Activated B cell treated with CpG ODN at 0.5 μM for 24 hours (primary cell): ENCODE measurements around the gene DNAH14. TPM values are rescaled to one million over a fixed set of nuclear protein-coding genes. Genes with fewer than 3 reads are reported as not detected.
"Not testable (repeated sequence)": the region's sequence is repeated elsewhere in the genome, so short reads cannot be mapped to it uniquely, and the experiment has no call there.

Experiments
- ATAC-seq: fragments of 200-7000 bp; cut with Tn5 transposase; one replicate; pipeline ENCODE4 v1.10.0; 2021; ENCODE audit warnings: low read depth, mild to moderate bottlenecking, moderate library complexity
- CTCF ChIA-PET: fragments of 350-600 bp; sonication (Branson Sonifier 250); formaldehyde crosslinking; loops from one replicate; lab custom pipeline; 2021; ENCODE audit warnings: antibody characterized with exemption; lab: Charles Lee
- POLR2A ChIA-PET: fragments of 350-600 bp; sonication (Branson Sonifier 250); formaldehyde crosslinking; loops from one replicate; lab custom pipeline; 2021; ENCODE audit warnings: antibody characterized with exemption; lab: Charles Lee
- DNase-seq: peaks from one replicate; pipeline ENCODE4 v3.0.0; 2022
- H3K27ac Mint-ChIP-seq: one replicate; pipeline ENCODE4 v1.8.0; 2020; ENCODE audit warnings: mixed read lengths
- H3K27me3 Mint-ChIP-seq: one replicate; pipeline ENCODE4 v1.8.0; 2021; ENCODE audit warnings: mixed read lengths
- H3K36me3 Mint-ChIP-seq: one replicate; pipeline ENCODE4 v1.8.0; 2021; ENCODE audit warnings: low read depth, mixed read lengths
- H3K4me1 Mint-ChIP-seq: one replicate; pipeline ENCODE4 v1.8.0; 2021; ENCODE audit warnings: mixed read lengths
- H3K4me3 Mint-ChIP-seq: one replicate; pipeline ENCODE4 v1.8.0; 2020; ENCODE audit warnings: mild to moderate bottlenecking, mixed read lengths
- H3K9me3 Mint-ChIP-seq: one replicate; pipeline ENCODE4 v1.8.0; 2020; ENCODE audit warnings: mixed read lengths
- CTCF ChIP-seq: fragments of 200-600 bp; IDR thresholded peaks from one replicate; pipeline ENCODE4 v1.8.0; 2022; ENCODE audit warnings: antibody characterized with exemption, mild to moderate bottlenecking
- intact Hi-C: fragments of 100-400 bp; cut with micrococcal nuclease; formaldehyde crosslinking; loops from one replicate; pipeline ENCODE4 v1.15.1; 2024
- total RNA-seq: library from RNA; stranded (reverse); gene quantifications from 2 replicates; pipeline ENCODE4 v1.2.3, GENCODE V29; 2022

DNAH14 gene
- total RNA-seq, 1 donor from 2014 or later = not detected

- DNase-seq (no peak), ATAC-seq (no peak)
- intact Hi-C loops = no loop called here
- Mint-ChIP-seq H3K9me3 (peaks cover 3% of the 10 kb centered on the region), H3K27ac (no peak overlapping the region), H3K4me3 (no peak overlapping the region), H3K27me3 (peaks cover 3% of the 10 kb centered on the region), H3K36me3 (no peaks in the 10 kb centered on the region), H3K4me1 (no peaks in the 10 kb centered on the region)
- ChIA-PET CTCF (no interaction called here), POLR2A (no interaction called here)
- TF ChIP-seq CTCF = no peak
Observed at GRCh38 chr1:224883091-224883490, 46.4 kb upstream of the DNAH14 start.

GRCh38 chr1:224884361-224884801 is 45.1 kb upstream of the DNAH14 start:
- ChIA-PET POLR2A (no interaction called here), CTCF (no interaction called here)
- Mint-ChIP-seq H3K27ac (no peak overlapping the region), H3K9me3 (peaks cover 3% of the 10 kb centered on the region), H3K4me3 (no peak overlapping the region), H3K27me3 (peaks cover 3% of the 10 kb centered on the region), H3K36me3 (no peaks in the 10 kb centered on the region), H3K4me1 (no peaks in the 10 kb centered on the region)
- ATAC-seq = no peak
- TF ChIP-seq CTCF = no peak
- intact Hi-C loops = no loop called here
- DNase-seq = no peak

GRCh38 chr1:224885376-224885775 is 44.1 kb upstream of the DNAH14 start:
- not testable (repeated sequence) for H3K27me3 Mint-ChIP-seq, H3K4me1 Mint-ChIP-seq, H3K27ac Mint-ChIP-seq

GRCh38 chr1:224894915-224895314 is 34.6 kb upstream of the DNAH14 start:
- peaks cover 3% of the 10 kb centered on the region for H3K9me3 Mint-ChIP-seq
- ChIA-PET CTCF (no interaction called here), POLR2A (no interaction called here)
- no peaks in the 10 kb centered on the region for H3K4me1 Mint-ChIP-seq
- H3K4me3 Mint-ChIP-seq = no peak overlapping the region
- no peak overlapping the region for H3K27ac Mint-ChIP-seq
- no peak for ATAC-seq
- no peak for DNase-seq
- intact Hi-C loops = no loop called here
- H3K36me3 Mint-ChIP-seq = no peaks in the 10 kb centered on the region
- TF ChIP-seq CTCF = no peak
- no peaks in the 10 kb centered on the region for H3K27me3 Mint-ChIP-seq

More at GRCh38 chr1:224885376-224885775, 44.1 kb upstream of the DNAH14 start:
- H3K4me3 Mint-ChIP-seq, POLR2A ChIA-PET, CTCF ChIA-PET, H3K36me3 Mint-ChIP-seq, ATAC-seq, DNase-seq, intact Hi-C loops, H3K9me3 Mint-ChIP-seq: not testable (repeated sequence)

GRCh38 chr1:224896130-224896781 is 33.2 kb upstream of the DNAH14 start:
- POLR2A ChIA-PET = no interaction called here
- intact Hi-C loops = no loop called here
- Mint-ChIP-seq H3K4me1 (no peaks in the 10 kb centered on the region), H3K27me3 (no peaks in the 10 kb centered on the region), H3K36me3 (no peaks in the 10 kb centered on the region), H3K4me3 (no peak overlapping the region), H3K9me3 (peaks cover 3% of the 10 kb centered on the region), H3K27ac (no peak overlapping the region)
- ATAC-seq = no peak
- TF ChIP-seq CTCF = no peak
- CTCF ChIA-PET = no interaction called here
- no peak for DNase-seq
